Activated T-cell treated with anti-CD3 and anti-CD28 coated beads, Interleukin-2, amount 50 U/mL, for 48 hours (primary cell): ENCODE results near the gene SLC16A3.
"Not testable (repeated sequence)": the region's sequence is repeated elsewhere in the genome, so short reads cannot be mapped to it uniquely, and the experiment has no call there.

Experiments
- DNase-seq, 2 experiments: peaks; one replicate each; pipeline ENCODE4 v3.0.0-alpha.2; 2020

SLC16A3 gene

DNA sequence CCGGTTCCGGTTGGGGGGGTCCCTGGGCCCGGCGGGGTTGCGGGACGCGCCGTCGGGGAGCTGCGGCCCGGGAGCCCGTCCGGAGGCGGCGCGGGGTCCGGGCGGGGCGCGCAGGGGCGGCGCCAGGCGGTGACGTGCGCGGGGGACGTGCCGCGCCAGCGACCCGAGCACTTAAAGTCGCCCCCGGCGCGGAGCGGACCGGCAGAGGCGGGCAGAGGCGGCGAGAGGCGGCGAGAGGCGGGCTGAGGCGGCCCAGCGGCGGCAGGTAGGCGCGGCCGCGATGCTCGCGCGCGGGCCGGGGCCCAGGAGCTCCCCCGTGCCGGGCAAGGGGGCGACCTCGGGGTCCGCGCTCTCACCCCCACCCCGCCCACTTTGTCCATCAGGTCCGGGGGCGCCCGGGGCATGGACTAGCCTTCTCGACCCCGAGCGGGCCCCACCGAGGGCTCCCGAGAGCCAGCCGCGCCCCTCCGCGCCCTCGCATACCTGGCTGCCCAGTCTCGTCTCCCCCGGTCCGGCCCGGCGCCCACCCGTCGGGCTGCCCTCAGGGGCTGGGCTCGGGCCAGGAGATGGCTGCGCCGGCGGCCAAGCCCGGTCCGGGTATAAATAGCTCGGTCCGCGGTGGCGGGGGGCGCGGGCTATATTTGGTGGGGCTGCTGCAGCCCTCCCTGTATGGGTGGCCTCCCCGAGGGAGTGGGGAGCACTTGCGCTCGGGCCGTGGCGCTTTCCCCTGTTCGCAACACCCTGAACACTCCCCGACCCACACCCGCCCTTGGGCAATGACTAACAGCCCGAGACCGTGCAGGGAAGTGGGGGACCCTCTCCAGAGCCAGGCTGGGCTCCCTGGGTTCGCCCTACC is at the start of gene SLC16A3:
SLC16A3 (plus strand) TSS at position 201 of the 856 bp plus-strand sequence. CDS start 6,967 bp downstream, outside the sequence.
- peak; percentile 65 to 79 for DNase-seq

DNA sequence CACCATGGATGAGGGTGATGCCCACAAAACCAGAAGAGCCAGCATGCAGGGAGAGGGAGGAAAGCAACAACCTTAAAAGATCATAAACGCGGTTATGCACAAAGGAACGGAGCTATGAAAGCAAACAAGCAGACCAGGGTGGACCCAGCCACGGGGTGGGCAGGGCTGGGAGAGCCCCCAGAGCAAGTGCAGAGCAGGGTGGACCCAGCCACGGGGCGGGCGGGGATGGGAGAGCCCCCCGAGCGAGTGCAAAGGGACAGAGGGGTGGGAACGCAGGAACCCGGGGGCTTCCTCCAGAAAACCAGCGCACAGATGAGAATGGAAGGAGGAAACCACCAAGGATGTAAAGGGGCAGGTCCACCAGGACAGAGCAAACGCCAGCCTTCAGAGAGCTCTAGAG is 49.4 kb upstream of the SLC16A3 start:
- DNase-seq, result no peak

DNA sequence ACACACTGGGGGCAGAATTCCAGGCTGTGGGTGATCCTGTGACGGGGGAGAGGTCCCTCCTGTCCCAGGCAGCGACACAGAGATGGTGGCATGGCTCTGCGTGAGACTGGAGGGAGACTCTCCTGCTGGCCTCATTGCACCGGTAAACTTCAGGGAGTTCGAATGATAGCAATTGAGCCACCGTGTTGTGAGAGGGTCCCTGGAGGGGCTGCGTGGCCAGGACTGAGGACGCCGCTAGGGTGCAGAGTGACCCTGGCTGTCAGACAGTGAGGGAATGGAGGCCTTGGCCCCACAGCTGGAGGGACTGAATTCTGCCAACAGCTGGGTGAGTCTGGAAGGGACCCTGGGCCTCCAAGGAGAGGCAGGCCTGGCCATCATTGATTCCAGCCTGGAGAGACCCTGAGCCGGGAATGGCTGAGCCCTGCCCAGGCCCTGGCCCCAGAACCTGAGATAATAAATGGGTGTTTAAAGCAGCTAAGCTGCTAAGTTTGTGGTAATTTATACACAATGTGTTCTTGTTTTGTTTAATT is 48.8 kb upstream of the SLC16A3 start:
- DNase-seq, result no peak

DNA sequence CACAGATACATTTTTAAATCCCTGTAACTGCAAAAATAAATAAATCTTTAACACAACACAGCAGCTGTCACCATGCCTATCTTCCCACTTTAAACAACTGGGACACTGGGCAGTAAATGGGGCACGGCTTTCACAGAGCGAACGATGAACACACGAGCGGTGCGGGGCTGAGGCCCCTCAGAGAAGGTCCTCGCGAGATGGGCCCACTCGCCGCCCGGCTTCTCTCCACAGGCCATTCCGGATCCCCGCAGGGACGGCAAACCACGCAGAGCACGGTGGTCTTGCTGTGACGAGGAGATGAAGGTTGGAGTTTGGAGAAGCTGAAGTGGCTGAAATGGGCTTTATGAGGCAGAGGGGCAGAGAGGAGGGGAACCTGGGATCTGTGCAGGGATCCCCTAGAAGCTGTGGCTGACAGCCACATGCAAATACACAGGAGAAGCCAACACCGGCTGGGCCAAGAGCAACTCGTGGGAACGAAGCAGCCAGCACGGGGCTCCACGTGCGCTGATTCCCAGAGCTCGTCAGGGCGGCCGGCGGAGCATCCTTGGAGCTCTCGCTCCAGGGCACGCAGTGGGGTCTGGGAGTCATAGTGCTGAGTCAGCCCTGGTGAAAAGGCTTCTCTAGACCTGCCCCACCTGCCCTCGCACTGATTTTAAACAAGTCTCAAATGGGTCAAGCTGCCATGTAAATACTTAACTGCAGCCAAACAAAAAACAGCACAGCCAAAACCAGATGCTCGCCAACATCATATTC is 47.9 kb upstream of the SLC16A3 start:
- DNase-seq, result no peak

DNA sequence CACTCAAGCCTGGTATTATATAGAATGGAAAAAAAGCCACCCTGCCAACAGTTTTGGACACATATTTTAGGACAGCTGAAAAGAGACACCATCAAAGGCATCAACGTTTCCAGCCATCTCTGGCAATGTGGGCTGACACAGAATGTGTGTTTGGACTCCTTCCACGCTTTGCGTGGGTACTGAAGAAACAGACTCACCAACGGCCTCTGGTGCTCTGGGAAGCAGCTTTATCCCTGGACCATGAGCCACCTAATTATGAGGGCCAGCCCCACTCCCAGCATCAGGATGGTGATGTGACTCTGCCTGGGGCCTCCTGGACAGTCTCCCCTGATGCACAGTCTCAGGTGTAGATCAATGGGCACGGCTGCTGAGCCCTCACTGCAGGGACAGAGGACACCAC is 44.1 kb upstream of the SLC16A3 start:
- DNase-seq, result no peak

DNA sequence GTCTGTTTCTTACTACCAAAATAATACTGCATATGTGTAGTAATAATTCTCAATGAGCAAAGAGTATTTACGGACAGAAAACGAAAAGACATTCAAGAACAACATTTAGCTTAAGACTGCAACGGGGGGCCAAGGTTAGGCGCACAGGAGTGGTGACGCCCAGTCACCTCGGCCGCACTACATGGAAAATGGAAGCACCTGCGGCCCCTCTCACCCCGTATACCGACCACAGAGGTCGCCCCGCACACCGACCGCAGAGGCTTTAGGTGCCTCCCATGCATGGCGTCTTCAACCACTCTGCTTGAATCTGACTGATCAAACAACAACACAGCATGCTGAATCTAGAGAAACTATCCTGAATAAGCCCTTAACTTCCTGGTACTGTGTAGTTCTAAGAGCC is 42.6 kb upstream of the SLC16A3 start:
- DNase-seq, result no peak

DNA sequence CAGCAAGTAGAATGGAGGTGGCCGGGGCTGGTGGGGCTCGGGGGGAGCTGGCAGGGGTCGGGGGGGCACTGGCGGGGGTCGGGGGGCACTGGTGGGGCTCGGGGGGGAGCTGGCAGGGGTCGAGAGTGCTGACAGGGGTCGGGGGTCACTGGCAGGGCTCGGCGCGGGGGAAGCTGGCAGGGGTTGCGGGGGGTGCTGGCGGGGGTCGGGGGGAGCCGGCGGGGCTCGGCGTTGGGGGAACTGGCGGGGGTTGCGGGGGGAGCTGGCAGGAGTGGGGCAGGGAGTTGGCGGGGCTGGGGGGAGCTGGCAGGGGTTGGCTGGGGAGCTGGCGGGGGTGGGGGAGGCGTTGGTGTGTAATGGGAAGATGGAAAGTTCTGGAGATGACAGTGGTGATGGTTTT is 41.3 kb upstream of the SLC16A3 start:
- no peak for DNase-seq

DNA sequence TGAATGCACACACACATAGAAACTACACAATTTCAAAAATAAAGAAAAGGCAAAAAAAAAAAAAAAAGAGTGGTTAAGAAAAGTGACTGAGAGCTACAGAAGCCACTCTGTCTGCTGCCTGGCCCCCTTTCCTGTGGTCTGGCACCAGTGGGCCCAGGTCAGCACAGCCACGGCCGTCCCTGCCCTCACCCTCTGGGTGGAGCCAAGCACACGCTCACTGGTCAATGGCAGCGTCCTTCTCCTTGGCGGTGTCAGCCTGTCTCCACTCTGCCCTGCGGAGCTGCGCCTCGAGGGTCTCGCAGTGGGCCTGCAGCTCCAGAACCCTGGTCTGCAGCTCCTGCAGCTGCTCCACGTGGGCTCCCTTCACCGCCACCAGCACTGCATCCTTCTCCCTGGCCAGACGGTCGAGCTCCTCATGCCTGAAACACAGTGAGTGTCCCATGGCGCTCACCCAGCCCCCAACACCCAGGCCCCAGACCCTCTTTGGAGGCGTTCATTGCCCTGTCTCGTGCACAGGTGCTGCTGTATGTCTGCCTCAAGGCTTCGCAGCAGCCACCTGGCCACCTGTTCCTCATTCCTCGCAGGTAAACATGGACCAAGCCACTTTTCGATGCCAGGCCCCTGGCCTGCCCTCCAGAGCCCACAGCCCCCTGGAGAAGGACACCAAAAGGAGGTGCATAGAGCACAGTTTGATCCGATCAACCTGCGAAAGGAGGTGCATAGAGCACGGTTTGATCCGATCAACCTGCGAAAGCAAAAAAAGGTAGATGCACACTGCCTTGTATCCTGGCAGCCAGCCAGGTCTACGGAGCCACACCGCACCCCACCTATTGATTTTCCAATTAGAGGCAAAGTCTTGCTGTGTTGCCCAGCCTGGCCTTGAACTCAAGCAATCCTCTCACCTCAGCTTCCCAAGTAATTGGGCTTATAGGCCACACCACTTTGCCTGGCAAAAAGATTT is 40.6 kb upstream of the SLC16A3 start:
- no peak for DNase-seq

DNA sequence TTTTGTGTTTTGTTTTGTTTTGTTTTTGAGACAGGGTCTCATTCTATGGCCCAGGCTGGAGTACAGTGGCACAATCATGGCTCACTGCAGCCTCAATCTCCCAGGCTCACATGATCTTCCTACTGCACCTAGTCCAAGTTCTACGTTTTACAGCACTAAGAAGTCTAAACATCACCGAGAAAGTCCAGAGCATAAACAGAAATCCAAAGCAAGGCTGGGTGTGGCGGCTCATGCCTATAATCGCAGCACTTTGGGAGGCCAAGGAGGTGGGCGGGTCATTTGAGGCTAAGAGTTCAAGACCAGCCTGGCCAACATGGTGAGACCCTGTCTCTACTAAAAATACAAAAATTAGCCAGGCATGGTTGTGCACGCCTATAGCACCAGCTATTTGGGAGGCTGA is 35.8 kb upstream of the SLC16A3 start:
- not testable (repeated sequence) for DNase-seq

DNA sequence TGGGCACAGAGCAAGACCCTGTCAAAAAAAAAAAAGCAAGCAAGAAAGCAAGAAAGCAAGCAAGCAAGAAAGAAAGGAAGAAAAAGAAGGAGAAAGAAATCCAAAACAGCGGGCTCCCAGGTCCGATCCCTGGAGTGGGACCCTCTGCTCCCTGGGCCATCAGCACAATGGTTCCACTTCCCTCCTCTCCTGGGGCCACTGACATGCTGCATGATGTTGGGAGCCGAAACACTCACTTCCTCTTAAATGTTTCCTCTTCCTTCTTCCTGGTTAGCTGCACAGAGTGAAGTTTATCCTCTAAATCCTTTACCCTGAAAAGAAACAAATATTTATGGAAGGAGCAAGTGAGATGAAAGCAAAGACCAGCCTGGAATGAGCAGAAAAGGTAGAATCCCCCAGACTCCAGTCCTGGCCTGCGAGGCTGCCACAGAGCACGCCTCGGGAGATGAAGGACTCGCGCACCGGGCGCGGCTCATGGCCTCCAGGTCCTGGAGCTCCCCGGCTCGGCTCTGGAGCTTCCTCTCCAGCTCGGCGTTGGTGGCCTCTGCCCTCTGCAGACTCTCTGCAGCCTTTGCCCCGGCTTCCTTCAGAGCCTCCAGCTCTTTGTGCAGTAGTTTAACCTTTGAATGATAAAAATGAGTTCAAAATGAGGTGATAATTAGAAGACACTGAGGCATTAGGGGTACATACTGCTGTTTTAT is 35.2 kb upstream of the SLC16A3 start:
- DNase-seq, result no peak

DNA sequence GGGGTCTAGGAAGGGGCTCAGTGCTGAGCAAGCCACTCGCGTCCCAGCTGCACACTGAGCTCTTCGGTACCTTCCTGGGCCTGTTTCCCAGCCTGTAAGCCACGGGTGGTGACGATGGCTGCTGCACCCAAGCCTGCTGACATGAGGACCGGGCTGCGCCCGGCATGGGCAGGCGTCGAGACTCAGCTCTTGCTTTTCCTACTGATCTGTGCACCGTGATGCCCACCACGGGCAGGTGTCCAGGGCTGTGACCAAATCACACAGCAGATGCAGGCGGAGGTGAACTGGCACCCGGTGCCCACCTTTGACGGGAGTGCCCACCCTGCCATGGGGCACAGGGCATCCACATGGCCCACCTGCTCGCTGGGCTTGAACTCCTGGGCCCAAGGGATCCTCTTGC is 34.1 kb upstream of the SLC16A3 start:
- no peak for DNase-seq

DNA sequence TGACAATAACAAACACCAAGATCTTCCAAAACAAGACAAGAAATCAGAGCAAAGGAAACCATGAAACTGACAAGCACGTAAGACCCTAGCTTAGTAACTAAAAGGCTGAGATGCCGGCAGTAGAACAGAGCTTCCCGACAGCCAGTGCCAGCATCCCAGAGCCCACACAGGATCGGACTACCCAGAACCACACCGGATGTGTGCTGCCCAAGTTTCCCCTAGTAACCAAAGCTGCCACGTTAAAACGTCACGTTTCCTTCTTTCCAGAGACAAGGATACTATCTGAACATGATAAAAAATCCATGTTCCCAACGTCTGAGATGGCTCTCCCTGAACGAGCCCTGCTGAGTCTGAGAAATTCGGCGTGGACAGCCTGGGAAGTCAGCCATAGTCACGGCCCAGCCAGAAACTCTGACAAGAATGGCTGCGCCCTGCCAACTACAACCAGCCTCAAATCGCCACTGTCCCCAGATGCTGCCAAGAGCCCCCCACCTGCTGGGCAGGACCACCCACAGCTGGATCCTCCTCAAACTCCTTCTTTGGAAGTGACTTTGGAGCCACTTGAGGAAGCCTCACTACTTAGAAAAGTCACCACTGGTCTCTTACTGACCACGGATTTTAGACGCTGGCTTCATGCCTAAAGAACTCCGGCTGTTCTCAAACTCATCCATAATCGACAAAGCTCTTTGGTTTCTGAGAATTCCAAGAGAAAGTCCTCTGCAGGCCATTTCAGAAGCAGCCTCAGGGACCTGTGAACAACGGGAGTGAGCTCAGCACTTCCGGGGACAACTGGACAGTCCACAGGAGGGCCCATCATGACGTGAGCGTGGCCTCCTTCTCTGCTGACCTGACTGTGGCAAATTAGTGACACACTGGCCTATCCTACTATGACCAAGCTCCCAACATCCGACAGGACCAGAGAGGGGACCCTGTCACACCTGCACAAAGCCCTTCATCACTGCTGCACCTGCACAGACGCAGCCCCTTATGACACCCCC is 32.9 kb upstream of the SLC16A3 start:
- no peak for DNase-seq

DNA sequence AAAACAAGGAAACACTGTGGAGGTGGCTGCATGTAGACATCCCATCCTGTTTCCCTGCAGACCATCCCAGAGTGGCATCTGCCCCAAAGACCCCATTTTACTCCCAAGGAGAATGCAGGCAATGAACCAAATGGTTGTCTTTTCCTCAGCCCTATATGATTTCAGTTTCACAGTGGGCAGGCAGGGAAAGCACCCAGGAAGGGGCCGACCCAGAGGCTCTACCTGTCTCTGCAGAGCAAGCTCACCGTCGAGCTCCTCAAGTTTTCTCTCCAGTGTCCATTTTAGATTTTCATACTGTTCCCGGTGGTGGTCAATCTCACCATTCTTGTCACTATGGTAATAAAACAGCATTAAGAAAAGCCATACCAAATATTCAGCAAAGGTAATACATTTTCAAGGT is 30.8 kb upstream of the SLC16A3 start:
- DNase-seq, result no peak

DNA sequence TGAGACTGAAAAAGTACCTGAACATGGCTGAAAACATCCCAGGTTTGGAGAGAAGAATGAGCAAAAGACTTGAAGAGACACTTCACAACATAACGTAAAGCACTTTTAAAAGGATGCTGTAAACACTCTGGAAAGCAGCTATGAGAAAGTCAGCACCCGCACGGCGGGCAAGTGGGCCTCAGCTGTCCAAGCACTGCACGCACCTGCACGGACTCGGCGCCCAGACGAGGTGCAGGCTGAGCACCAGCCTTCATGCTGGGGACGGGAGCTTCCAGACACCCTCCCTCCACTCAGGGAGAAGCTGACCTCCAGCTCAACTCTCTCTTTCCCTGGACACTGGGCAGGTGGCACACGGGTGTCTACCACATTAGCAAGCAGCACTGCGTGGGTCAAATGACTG is 29.3 kb upstream of the SLC16A3 start:
- DNase-seq, result no peak

DNA sequence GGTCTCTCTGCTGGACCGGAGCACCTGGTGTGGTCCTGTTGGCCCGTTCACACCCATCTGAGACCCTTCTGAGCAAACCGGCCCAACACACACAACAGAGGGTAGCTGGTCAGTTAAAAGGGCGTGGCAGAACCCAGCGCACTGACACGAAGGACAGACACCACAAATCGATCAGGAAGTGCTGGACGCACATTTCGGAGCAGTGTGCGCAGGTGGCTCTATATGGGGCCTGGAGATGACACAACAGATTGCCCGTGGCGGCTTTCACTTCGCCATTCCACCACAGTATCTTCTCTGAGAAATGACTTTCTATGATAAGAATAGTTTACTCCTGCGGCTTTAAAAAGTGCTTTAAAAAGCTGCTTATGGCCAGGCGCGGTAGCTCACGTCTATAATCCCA is 28.7 kb upstream of the SLC16A3 start:
- DNase-seq, result no peak

DNA sequence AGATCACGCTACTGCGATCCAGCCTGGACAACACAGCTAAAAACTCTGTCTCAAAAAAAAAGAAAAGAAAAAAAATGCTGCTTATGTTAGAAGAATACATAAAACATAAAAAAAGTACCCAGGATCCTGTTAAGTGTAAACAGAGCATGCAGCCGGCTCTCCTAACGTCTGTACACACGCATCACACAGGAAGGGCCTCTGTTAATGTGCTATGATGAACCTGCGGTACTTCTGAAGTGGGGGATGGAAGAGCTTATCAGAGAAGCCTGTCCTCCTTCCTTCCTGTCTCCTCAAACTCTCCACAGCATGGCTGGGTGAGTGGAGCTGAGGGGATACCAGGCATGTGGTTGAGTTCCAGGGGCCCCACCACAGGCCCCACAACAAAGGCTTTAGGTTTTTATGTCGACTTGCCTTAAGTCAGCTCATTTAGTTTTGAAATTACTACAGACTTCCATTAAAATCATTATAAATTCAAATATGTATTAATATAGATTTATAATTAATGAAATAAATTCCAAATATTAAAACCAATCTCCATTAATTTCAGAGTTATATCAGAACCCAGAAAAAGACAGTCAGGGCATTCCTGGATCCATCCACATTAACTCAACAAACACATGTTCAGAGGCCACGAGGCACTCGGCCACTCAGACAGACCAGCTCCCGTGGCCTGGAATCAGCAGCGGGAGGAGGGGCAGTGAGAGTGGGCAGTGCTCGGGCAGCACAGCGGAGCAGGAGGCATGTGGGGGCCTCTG is 27.9 kb upstream of the SLC16A3 start:
- DNase-seq, result peak; percentile 72 to 76

DNA sequence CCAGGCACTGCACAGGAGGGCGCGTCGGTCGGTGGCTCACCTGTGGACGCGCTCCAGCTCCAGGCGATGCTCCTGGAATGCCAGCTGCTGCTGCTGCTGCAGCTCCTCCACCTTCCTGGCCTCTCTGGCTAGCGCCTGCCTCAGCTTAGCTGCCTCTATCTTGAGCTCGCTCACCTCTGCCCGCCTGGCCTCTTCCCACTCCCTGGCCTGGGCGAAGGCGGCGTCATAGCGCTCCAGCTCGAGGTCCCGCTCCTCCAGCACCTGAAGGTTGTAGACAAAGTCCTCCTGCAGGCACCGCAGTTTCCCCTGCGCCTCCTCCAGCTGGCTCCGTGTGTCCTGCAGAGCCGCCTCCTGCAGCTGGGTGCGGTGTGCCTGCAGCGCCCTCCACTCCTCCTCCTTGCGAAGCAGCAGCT is 27.3 kb upstream of the SLC16A3 start:
- peak in 1 of 2 experiments; percentile 44 for DNase-seq

DNA sequence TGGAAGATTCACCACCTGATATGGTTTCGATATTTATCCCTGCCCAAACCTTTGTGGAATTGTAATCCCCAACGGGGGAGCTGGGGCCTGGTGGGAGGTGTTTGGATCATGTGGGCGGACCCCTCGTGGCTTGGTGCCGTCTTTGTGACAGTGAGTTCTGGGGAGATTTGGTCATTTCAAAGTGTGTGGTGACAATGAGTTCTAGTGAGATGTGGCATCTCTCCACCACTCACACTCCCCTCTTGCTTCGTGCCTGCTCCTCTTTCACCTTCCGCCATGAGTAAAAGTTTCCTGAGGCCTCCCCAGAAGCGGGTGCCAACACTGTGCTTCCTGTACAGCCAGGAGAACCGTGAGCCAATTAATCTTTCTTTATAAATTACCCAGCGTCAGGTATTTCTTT is 25.9 kb upstream of the SLC16A3 start:
- peak; percentile 44 to 53 for DNase-seq

DNA sequence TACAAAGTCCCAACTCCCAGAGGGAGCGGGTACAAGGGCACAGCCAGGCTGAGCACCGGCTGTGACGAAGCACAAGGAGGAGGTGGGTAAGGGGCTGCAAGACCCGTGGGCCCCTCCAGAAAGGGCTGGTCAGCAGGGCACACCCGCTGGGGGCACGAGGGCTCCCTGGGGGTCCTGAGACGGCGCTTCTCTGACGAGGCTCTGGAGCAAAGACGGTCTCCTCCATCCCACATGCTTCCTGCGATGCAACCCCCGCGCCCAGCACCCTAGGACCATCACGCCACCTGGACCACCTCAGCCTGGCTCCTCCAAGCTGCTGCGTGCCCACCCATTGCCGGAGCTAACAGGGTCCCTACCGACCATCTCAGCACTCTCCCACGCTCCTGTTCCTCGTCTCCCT is 24.9 kb upstream of the SLC16A3 start:
- no peak for DNase-seq
